Bronchial epithelial cell (primary cell): Measurements from ENCODE around the gene AGBL5. TPM values are rescaled to one million over a fixed set of nuclear protein-coding genes. Genes with fewer than 3 reads are reported as not detected.

ENCODE experiments used
- DNase-seq: peaks from one replicate; pipeline ENCODE4 v3.0.0-alpha.2; 2010; ENCODE audit warnings: low read depth
- FAIRE-seq: peaks from 2 replicates; lab custom pipeline; 2011; peaks lifted over from hg19 to GRCh38; lab: Jason Lieb, UNC
- H3K27me3 ChIP-seq: 2 replicates; pipeline ENCODE4 v1.5.1; 2011; ENCODE audit warnings: low read length; ENCODE audit not compliant: control insufficient read depth, insufficient read depth
- H3K36me3 ChIP-seq: 2 replicates; pipeline ENCODE4 v1.5.1; 2011; ENCODE audit warnings: low read length; ENCODE audit not compliant: control insufficient read depth, insufficient read depth
- H3K4me3 ChIP-seq: 2 replicates; pipeline ENCODE4 v1.5.1; 2011; ENCODE audit warnings: mild to moderate bottlenecking, low read depth, low read length, control low read depth
- total RNA-seq: library from RNA; depleted of rRNA; stranded (reverse); fragments of >200 nt; gene quantifications from 2 replicates; pipeline ENCODE4 v1.2.1, GENCODE V29; 2014
- TF ChIP-seq, protein P1 (sequence below): IDR thresholded peaks from 2 replicates; pipeline ENCODE4 v1.5.1; 2011; ENCODE audit warnings: mild to moderate bottlenecking, moderate library complexity, low read length, control low read depth, inconsistent platforms; ENCODE audit not compliant: insufficient read depth, severe bottlenecking

The AGBL5 gene
- total RNA-seq, 1 donor from 2014 or later, result 9.2 TPM

DNA sequence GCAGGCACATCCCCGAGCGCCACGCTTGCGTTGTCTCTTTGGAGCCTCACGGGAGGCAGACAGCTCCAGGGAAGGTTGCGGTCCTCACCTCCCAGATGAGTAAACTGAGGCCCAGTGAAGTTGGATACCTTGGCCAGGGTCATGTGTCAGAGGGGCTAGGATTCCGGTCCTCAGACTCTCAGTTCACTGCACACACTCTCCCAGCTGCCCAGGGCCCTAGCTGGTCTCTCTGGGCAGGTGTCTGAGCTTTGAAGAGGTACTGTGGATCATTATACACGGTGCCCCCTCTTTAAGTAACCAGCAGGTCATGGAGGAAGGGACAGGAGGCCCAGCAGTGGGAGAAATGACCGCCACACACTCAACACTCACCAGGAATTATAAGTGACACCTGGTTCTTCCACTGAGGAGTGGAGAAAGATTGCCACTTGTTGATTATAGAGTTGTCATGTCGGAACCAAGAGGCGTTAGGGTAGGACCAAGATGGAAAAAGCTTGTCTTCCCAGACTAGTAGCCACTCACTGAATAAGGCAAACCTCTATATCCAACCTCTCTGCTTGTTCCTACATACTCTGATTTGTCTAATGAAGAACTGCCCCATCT is 18.1 kb upstream of the AGBL5 start:
- TF ChIP-seq, protein P1, sequence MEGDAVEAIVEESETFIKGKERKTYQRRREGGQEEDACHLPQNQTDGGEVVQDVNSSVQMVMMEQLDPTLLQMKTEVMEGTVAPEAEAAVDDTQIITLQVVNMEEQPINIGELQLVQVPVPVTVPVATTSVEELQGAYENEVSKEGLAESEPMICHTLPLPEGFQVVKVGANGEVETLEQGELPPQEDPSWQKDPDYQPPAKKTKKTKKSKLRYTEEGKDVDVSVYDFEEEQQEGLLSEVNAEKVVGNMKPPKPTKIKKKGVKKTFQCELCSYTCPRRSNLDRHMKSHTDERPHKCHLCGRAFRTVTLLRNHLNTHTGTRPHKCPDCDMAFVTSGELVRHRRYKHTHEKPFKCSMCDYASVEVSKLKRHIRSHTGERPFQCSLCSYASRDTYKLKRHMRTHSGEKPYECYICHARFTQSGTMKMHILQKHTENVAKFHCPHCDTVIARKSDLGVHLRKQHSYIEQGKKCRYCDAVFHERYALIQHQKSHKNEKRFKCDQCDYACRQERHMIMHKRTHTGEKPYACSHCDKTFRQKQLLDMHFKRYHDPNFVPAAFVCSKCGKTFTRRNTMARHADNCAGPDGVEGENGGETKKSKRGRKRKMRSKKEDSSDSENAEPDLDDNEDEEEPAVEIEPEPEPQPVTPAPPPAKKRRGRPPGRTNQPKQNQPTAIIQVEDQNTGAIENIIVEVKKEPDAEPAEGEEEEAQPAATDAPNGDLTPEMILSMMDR, result no peak
- FAIRE-seq, result no peak
- H3K36me3 ChIP-seq, result peaks cover 32% of the 10 kb centered on the region
- no peaks in the 10 kb centered on the region for H3K27me3 ChIP-seq
- H3K4me3 ChIP-seq, result peak overlapping the region; percentile 75
- DNase-seq, result no peak

DNA sequence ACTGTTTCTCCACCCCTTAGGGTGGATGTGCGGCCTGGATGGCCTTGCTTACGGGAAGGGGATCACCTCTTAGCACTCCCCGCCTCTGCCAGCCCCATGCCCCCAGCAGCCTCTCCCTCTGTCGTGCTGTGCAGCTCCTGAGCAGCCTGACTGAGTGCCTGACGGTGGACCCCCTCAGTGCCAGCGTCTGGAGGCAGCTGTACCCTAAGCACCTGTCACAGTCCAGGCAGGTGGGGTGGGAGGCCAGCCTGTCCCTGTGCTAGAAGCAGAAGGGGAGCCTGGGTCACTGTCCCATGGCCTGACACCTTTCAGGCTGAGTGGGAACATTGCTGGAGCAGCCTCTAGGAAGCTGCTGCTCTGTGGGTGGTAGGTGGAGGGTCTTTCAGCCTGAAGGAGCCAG is 13.5 kb upstream of the AGBL5 start:
- Histone ChIP-seq H3K4me3 (no peak overlapping the region), H3K36me3 (peaks cover 43% of the 10 kb centered on the region), H3K27me3 (no peaks in the 10 kb centered on the region)
- TF ChIP-seq, protein P1, result no peak
- no peak for DNase-seq
- FAIRE-seq, result no peak

DNA sequence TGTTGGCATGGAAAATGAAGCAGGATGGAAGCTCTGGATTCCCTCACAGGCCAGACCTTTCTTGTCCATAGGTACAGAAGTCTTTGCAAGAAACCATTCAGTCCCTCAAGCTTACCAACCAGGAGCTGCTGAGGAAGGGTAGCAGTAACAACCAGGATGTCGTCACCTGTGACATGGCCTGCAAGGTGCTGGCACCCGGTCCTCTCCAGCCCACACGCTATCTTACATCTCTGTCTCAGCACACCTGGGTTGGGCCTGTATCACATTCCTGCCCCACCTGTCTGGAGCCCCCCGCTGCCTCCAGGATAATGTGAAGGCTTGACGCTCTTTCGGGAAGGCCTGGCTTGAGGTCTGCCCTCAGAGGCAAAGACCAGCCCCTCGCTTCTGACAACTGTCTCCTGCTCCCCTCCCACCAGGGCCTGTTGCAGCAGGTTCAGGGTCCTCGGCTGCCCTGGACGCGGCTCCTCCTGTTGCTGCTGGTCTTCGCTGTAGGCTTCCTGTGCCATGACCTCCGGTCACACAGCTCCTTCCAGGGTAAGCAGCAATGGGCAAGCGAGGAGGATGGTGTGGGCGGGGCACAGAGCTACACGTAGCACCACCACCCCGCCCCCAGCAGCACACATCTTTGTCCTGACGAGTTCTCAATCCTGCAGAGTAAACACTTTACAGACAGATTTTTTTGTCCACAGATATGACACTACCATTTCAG is 12.7 kb upstream of the AGBL5 start:
- Histone ChIP-seq H3K4me3 (no peak overlapping the region), H3K36me3 (peaks cover 43% of the 10 kb centered on the region), H3K27me3 (no peaks in the 10 kb centered on the region)
- FAIRE-seq, result no peak
- TF ChIP-seq, protein P1, result no peak
- DNase-seq, result no peak

GRCh38 chr2:27039426-27039825 is 12.0 kb upstream of the AGBL5 start:
- H3K4me3 ChIP-seq, result no peak overlapping the region
- no peak for FAIRE-seq
- no peak for DNase-seq
- H3K27me3 ChIP-seq, result no peaks in the 10 kb centered on the region
- H3K36me3 ChIP-seq, result peaks cover 43% of the 10 kb centered on the region
- TF ChIP-seq, protein P1, result no peak

DNA sequence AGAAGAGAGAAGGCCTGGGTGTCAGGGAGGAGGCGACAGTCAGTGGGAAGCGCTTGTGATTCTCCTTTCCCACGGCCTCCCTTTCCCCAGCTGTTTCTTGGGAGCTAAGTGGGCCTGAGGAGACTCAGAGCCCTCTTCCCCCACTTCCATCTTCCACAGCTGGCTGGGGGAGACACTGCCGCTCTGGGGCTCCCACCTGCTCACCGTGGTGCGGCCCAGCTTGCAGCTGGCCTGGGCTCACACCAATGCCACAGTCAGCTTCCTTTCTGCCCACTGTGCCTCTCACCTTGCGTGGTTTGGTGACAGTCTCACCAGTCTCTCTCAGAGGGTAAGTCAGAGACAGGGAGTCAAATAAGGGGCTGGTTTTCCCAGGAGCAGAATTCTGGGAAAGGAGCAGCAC is 11.6 kb upstream of the AGBL5 start:
- Histone ChIP-seq H3K27me3 (no peaks in the 10 kb centered on the region), H3K4me3 (no peak overlapping the region), H3K36me3 (peaks cover 42% of the 10 kb centered on the region)
- DNase-seq (no peak), FAIRE-seq (no peak)
- TF ChIP-seq, protein P1, result no peak

- TF ChIP-seq, protein P1, result no peak
- FAIRE-seq, result no peak
Measured at GRCh38 chr2:27040282-27040681, 11.2 kb upstream of the AGBL5 start.

More at GRCh38 chr2:27040282-27040681, 11.2 kb upstream of the AGBL5 start:
- no peak for DNase-seq
- H3K27me3 ChIP-seq, result no peaks in the 10 kb centered on the region
- H3K36me3 ChIP-seq, result peaks cover 38% of the 10 kb centered on the region
- H3K4me3 ChIP-seq, result no peak overlapping the region
